ENCODE data around the gene SLC10A3.

DNA sequence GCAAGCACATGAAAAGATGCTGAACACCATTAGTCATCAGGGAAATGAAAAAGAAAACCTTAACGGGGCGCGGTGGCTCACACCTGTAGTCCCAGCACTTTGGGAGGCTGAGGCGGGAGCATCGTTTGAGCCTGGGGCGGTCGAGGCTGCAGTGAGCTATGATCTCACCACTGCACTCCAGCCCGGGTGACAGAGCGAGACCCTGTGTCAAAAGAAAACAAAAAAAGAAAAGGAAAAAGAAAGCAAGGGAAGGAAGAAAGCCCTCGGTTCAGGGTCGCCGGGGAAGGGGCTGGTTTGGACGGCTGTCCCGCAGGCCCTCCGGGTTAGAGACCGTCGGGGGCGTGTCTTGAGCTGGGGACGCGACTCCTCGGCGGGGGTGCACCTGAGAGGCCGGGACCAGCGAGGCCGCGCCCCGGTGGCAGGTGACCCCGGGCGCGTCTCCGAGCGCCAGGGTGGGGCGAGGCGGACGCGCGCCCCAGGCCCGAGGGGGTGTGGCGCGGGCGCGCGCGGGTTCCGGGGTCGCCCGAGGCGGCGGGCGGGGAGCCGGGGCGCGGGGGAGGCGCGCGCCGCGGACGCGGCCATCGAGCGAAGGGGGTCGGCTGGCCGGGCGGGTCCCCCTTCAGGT is 32.8 kb downstream of the SLC10A3 start:
- TF ChIP-seq, protein P1, sequence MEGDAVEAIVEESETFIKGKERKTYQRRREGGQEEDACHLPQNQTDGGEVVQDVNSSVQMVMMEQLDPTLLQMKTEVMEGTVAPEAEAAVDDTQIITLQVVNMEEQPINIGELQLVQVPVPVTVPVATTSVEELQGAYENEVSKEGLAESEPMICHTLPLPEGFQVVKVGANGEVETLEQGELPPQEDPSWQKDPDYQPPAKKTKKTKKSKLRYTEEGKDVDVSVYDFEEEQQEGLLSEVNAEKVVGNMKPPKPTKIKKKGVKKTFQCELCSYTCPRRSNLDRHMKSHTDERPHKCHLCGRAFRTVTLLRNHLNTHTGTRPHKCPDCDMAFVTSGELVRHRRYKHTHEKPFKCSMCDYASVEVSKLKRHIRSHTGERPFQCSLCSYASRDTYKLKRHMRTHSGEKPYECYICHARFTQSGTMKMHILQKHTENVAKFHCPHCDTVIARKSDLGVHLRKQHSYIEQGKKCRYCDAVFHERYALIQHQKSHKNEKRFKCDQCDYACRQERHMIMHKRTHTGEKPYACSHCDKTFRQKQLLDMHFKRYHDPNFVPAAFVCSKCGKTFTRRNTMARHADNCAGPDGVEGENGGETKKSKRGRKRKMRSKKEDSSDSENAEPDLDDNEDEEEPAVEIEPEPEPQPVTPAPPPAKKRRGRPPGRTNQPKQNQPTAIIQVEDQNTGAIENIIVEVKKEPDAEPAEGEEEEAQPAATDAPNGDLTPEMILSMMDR (IDR thresholded peaks at IDR 0.05) = no peak
- TF ChIP-seq POLR2A (IDR thresholded peaks at IDR 0.05) (no peak), EP300 (IDR thresholded peaks at IDR 0.05) (no peak)

Measured in upper lobe of left lung (tissue), 4 donors.